UCSD-AML1 (cell line): Measurements from ENCODE around the gene ADAMTSL4.

Experiments
- DNase-seq: peaks from one replicate; lab custom pipeline; 2025; ENCODE audit not compliant: unreplicated experiment; lab: John Stamatoyannopoulos, UW

Gene ADAMTSL4

GRCh38 chr1:150548632-150549495 is at the start of gene ADAMTSL4:
TSS of gene ADAMTSL4 (plus strand) at chr1:150549408. CDS start at chr1:150552289, 2,881 bp downstream.
- DNase-seq: peak; percentile 66

GRCh38 chr1:150505431-150505830 is 43.8 kb upstream of the ADAMTSL4 start:
- no peak for DNase-seq

GRCh38 chr1:150507912-150508864 is 41.0 kb upstream of the ADAMTSL4 start, which contains the start of gene ECM1:
TSS of gene ECM1 (plus strand) at chr1:150508109. CDS start at chr1:150508210, 101 bp downstream.
- DNase-seq: peak; percentile 19

DNA sequence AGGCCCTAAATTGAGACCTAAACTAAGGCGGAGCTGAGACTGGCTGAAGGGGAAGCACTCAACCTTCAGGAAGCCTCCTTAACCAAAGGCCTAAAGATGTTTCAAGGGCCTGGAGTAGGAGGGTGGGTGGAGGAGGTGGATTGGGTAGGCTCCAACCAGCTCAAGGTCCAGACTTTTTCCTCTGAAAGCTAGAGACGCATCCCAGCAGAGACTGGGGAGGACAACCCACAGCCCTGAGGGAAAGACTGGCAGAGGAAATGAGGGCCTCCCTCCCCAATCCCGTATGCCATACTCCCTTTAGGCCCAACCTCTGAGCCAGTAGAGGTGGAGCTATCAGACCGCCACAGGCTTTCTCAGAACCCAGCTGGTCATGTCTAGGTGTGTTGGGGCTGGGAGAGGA is 40.2 kb upstream of the ADAMTSL4 start:
- DNase-seq: peak; percentile 32

DNA sequence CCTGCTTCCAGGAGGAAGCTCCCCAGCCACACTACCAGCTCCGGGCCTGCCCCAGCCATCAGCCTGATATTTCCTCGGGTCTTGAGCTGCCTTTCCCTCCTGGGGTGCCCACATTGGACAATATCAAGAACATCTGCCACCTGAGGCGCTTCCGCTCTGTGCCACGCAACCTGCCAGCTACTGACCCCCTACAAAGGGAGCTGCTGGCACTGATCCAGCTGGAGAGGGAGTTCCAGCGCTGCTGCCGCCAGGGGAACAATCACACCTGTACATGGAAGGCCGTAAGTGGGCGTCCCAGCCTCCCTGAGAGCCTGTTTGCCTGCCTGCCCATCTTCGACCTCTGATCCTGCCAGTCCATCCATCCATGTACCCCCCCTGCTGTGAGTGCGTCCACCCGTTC is 37.7 kb upstream of the ADAMTSL4 start:
- no peak for DNase-seq

GRCh38 chr1:150511985-150512660 is 37.1 kb upstream of the ADAMTSL4 start:
- DNase-seq: no peak

- DNase-seq: no peak
These were observed 36.4 kb upstream of the ADAMTSL4 start for GRCh38 chr1:150512846-150513245.

GRCh38 chr1:150513351-150513791 is 35.8 kb upstream of the ADAMTSL4 start:
- DNase-seq: no peak

- DNase-seq: no peak
These were observed 34.9 kb upstream of the ADAMTSL4 start for GRCh38 chr1:150514260-150514659.

- DNase-seq: no peak
These were observed 34.3 kb upstream of the ADAMTSL4 start for GRCh38 chr1:150514913-150515327.

DNA sequence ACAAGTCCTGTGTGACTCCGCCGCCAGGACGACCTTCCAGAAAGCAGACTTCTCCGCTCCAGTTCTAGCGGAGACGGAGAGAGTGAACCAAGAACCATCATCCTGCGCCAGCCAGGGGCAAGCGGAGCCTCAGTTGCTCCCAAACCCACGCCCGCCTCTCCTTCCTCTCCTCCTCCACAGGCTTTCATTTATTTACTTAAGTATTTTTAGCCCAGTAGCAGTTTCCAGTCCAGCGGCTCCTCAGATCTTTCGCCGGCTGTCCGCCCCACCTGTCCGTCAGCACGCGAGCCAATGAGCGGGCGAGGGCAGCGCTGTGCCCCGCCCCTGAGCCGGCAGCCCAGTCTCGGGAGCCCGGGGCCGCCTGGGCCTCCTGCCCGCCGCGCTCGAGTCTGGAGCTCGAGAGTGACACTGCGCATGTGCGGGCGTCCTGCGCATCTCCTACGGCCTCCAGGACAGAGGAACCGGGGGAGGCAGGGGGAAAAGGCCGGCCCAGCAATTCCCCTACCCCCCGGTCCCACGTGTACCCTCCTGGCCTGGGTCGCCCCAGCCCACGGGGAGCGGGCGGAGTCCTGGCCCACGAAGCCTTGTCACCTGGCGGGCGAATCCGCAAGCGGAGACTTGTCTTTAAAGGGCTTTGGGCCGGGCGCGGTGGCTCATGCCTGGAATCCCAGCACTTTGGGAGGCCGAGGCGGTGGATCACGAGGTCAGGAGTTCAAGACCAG is 33.7 kb upstream of the ADAMTSL4 start, which contains the start of gene FALEC:
Gene FALEC, plus strand, starts transcription at position 425 of the 722 bp plus-strand sequence.
- peak; percentile 96 for DNase-seq

DNA sequence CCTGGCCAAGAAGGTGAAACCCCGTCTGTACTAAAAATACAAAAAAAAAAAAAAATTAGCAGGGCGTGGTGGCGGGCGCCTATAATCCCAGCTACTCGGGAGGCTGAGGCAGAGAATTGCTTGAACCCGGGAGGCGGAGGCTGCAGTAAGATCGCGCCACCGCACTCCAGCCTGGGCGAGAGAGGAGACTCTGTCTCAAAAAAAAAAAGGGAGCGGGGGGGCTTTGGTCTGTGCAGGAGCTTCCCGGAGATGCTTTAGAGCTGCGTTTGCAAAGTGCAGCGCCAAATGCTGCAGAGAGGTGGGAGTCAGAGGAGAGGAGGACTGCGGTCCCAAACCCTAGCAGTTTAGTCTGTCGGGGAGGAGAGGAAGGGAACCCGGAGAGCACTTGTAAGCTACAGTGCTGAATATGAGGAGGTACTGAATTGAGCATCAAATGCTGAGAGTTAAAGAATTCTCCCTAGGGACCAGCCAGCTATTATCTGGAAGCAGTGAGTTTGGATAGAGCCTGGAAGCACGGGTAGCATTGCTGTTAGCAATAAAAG is 33.1 kb upstream of the ADAMTSL4 start:
- peak; percentile 26 for DNase-seq

DNA sequence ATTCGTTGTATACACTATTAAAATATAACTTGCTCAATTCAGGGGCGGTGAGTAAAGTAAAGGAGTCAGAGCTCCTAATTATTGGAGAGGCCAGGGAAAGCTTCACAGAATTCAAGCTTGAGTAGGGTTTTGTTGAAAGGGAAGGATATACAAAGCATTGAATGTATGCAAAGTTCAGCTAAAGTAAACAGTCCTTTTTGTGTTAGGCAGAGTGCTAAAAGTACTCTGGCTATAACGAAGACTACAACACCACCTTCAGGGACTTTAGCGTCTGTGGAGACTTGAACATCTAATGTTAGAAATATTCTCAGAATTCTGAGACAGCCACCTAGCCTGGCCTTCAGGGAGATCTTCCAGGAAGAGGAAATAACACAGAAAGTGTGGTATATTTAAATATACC is 32.6 kb upstream of the ADAMTSL4 start:
- no peak for DNase-seq

DNA sequence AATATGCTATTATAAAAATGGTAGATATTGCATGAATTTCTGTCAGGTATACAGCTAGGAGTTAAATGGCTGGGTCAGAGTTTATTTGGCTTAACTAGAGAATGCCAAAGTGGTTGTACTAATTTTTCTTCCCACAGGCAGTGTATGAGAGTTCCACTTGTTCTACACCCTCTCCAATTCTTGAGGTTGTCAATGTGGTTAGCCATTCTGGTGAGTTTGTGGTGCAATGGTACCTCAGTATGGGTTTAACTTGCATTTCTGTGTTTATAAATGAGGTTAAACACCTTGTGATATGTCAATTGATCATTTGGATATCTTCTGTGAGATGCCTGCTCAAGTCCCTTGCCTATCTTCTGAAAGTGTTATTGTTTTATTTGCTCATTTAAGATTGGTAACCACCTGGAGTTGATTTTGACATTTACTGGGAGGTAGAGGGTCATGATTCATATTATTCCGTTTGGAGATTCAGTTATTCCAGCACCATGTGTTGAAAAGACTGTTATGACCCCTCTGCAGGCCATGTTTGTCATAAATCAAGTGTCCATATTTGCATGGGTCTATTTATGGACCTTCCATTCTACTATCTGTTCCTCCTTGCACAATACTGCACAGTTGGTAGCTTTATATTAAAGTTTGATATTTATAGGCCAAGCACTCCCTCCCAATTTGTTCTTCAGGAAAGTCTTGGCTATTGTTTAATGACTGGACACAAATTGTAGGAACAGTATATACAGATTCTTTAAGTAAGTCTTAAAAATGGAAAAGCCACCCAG is 27.8 kb upstream of the ADAMTSL4 start:
- DNase-seq: no peak

- no peak for DNase-seq
These were observed 23.9 kb upstream of the ADAMTSL4 start for GRCh38 chr1:150525348-150525747.

DNA sequence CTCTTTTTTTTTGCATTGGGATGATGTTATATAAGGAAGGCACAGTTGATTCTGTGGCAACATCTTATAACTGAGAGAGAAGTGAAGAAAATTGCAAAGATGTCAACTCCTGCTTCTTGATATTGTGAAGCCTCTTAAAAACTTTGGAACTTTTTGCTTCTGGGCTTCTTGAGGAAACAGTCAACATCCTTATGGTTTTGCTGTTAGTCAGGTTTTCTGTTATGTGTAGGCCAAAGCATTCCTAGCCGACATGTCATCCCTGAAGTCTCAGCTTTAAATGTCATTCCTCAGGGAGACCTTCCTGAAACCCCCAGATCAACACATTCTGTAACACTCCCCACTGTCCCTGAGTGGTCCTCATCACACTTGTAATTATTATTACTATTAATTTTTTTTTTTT is 21.0 kb upstream of the ADAMTSL4 start:
- DNase-seq: no peak

DNA sequence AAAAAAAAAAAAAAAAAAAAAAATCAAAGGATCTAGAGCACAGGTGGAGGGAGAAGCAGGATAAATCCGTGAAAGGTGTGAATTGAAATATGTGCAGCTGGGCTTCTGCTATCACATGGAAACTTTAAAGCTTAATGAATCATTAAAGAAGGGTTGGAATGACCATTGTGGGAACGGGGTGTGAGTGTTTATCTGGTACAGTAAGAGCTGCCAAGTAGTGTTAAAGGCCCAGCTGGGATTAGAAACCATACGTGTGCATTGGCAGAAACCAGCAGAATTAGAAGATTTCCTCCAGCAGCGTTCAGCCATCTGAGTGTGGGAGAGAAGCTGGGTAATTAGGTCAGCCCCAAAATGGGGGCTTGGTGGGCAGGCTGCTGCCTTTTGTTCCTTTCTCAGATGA is 20.2 kb upstream of the ADAMTSL4 start:
- no peak for DNase-seq

GRCh38 chr1:150530491-150531159 is 18.6 kb upstream of the ADAMTSL4 start:
- no peak for DNase-seq

DNA sequence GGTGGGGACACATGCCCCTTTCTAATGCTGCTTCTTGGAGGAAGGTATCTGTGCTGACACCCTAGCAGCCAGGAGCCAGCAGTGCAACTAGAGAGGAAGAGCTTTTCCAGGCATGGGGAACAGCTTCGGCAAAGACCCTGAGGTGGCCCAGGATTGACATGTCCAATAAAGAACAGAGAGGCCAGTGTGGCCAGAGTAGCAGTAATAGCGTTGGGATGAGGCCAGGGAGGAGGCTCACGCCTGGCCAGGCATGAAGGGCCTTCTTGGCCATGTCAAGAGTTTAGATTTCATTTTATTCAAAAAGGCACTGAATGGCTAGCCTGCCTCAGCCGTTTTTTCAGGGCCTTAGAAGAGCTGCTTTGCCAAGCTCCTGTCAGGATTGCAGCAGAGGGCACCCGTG is 16.3 kb upstream of the ADAMTSL4 start:
- no peak for DNase-seq
